Ishikawa (cell line): Measurements from ENCODE around the gene BICRA.
A peak's percentile ranks its signal among the peaks of the same experiment; 100 is the strongest.

Experiments used
- CEBPB ChIP-seq: IDR thresholded peaks from 2 replicates; pipeline ENCODE4 v1.6.1; 2012
- CREB1 ChIP-seq: IDR thresholded peaks from 2 replicates; pipeline ENCODE4 v1.6.1; 2012; ENCODE audit warnings: low read depth
- EGR1 ChIP-seq: IDR thresholded peaks from 2 replicates; pipeline ENCODE4 v1.6.1; 2012
- EP300 ChIP-seq: IDR thresholded peaks from 2 replicates; pipeline ENCODE4 v1.6.1; 2012; ENCODE audit warnings: borderline replicate concordance
- FOXM1 ChIP-seq: IDR thresholded peaks from 2 replicates; pipeline ENCODE4 v1.6.1; 2012; ENCODE audit warnings: low read depth, borderline replicate concordance
- MAX ChIP-seq: IDR thresholded peaks from 2 replicates; pipeline ENCODE4 v1.6.1; 2012
- NFIC ChIP-seq: IDR thresholded peaks from 2 replicates; pipeline ENCODE4 v1.6.1; 2012
- RAD21 ChIP-seq: IDR thresholded peaks from 2 replicates; pipeline ENCODE4 v1.6.1; 2012; ENCODE audit warnings: low read depth
- TAF1 ChIP-seq: IDR thresholded peaks from 2 replicates; pipeline ENCODE4 v1.6.1; 2012; ENCODE audit warnings: low read depth, mild to moderate bottlenecking
- TCF12 ChIP-seq: IDR thresholded peaks from 2 replicates; pipeline ENCODE4 v1.6.1; 2012; ENCODE audit warnings: low read depth
- TEAD4 ChIP-seq: IDR thresholded peaks from 2 replicates; pipeline ENCODE4 v1.6.1; 2012
- YY1 ChIP-seq: IDR thresholded peaks from 2 replicates; pipeline ENCODE4 v1.6.1; 2012; ENCODE audit warnings: low read depth
- ZBTB7A ChIP-seq: IDR thresholded peaks from 2 replicates; pipeline ENCODE4 v1.6.1; 2012; ENCODE audit warnings: low read depth
- TF ChIP-seq, protein P1 (sequence below): IDR thresholded peaks from 2 replicates; pipeline ENCODE4 v1.6.1; 2012
- TF ChIP-seq, protein P2 (sequence below): IDR thresholded peaks from 2 replicates; pipeline ENCODE4 v1.6.1; 2012; ENCODE audit warnings: low read depth, mild to moderate bottlenecking

The BICRA gene

GRCh38 chr19:47673426-47673825, 64.5 kb downstream of the BICRA start:
- TF ChIP-seq EP300: no peak
- no peak for TF ChIP-seq EGR1
- no peak for TF ChIP-seq ZBTB7A
- TF ChIP-seq MAX: no peak
- TF ChIP-seq, protein P1, sequence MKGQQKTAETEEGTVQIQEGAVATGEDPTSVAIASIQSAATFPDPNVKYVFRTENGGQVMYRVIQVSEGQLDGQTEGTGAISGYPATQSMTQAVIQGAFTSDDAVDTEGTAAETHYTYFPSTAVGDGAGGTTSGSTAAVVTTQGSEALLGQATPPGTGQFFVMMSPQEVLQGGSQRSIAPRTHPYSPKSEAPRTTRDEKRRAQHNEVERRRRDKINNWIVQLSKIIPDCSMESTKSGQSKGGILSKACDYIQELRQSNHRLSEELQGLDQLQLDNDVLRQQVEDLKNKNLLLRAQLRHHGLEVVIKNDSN: no peak
- no peak for TF ChIP-seq NFIC
- no peak for TF ChIP-seq TEAD4
- no peak for TF ChIP-seq FOXM1
- TF ChIP-seq TCF12: no peak
- TF ChIP-seq, protein P2, sequence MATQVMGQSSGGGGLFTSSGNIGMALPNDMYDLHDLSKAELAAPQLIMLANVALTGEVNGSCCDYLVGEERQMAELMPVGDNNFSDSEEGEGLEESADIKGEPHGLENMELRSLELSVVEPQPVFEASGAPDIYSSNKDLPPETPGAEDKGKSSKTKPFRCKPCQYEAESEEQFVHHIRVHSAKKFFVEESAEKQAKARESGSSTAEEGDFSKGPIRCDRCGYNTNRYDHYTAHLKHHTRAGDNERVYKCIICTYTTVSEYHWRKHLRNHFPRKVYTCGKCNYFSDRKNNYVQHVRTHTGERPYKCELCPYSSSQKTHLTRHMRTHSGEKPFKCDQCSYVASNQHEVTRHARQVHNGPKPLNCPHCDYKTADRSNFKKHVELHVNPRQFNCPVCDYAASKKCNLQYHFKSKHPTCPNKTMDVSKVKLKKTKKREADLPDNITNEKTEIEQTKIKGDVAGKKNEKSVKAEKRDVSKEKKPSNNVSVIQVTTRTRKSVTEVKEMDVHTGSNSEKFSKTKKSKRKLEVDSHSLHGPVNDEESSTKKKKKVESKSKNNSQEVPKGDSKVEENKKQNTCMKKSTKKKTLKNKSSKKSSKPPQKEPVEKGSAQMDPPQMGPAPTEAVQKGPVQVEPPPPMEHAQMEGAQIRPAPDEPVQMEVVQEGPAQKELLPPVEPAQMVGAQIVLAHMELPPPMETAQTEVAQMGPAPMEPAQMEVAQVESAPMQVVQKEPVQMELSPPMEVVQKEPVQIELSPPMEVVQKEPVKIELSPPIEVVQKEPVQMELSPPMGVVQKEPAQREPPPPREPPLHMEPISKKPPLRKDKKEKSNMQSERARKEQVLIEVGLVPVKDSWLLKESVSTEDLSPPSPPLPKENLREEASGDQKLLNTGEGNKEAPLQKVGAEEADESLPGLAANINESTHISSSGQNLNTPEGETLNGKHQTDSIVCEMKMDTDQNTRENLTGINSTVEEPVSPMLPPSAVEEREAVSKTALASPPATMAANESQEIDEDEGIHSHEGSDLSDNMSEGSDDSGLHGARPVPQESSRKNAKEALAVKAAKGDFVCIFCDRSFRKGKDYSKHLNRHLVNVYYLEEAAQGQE: no peak
- no peak for TF ChIP-seq YY1
- no peak for TF ChIP-seq CEBPB
- TF ChIP-seq CREB1: no peak
- no peak for TF ChIP-seq TAF1

- no peak for TF ChIP-seq FOXM1
- TF ChIP-seq RAD21: no peak
- TF ChIP-seq NFIC: peak; percentile 42; the same call in 1 of the 2 replicates
Observed at GRCh38 chr19:47674548-47674947, 65.6 kb downstream of the BICRA start.

- TF ChIP-seq CEBPB (no peak), MAX (no peak), YY1 (no peak), ZBTB7A (no peak), CREB1 (no peak), EP300 (no peak), FOXM1 (no peak), NFIC (no peak), TCF12 (no peak), TAF1 (no peak), TEAD4 (no peak)
- TF ChIP-seq, protein P1: no peak
Observed at GRCh38 chr19:47675271-47675670, 66.3 kb downstream of the BICRA start.

GRCh38 chr19:47675859-47676258, 66.9 kb downstream of the BICRA start:
- TF ChIP-seq MAX: no peak

DNA sequence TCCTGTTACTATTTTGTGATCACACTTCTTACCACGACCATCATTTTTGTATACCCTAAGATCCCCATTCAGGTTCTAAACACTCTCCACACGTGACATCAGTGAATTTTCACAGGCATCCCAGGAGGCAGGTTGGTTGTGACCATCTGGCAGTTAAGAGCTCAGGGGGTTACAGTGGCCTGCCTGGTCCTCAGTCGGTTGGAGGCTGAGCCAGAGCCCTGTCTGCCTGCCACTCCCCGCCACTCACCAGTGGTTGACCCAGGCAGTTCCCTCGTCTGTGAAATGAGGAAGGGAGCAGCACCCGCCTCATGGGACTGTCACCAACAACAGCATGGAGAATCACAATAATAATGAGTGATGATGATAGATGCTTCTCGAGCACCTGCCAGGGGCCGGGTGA, 67.9 kb downstream of the BICRA start:
- TF ChIP-seq ZBTB7A (no peak), CREB1 (no peak), TEAD4 (no peak), FOXM1 (no peak), CEBPB (no peak), MAX (no peak), TAF1 (no peak), RAD21 (no peak), YY1 (no peak), EP300 (no peak), EGR1 (no peak)
- TF ChIP-seq, protein P2: no peak
- TF ChIP-seq, protein P1: no peak
